ENCODE measurements around the gene XBP1.
"Not testable (repeated sequence)": the region's sequence is repeated elsewhere in the genome, so short reads cannot be mapped to it uniquely, and the experiment has no call there.

Gene XBP1

GRCh38 chr22:28810821-28811491, 10.6 kb upstream of the XBP1 start:
- TF ChIP-seq, protein P1, sequence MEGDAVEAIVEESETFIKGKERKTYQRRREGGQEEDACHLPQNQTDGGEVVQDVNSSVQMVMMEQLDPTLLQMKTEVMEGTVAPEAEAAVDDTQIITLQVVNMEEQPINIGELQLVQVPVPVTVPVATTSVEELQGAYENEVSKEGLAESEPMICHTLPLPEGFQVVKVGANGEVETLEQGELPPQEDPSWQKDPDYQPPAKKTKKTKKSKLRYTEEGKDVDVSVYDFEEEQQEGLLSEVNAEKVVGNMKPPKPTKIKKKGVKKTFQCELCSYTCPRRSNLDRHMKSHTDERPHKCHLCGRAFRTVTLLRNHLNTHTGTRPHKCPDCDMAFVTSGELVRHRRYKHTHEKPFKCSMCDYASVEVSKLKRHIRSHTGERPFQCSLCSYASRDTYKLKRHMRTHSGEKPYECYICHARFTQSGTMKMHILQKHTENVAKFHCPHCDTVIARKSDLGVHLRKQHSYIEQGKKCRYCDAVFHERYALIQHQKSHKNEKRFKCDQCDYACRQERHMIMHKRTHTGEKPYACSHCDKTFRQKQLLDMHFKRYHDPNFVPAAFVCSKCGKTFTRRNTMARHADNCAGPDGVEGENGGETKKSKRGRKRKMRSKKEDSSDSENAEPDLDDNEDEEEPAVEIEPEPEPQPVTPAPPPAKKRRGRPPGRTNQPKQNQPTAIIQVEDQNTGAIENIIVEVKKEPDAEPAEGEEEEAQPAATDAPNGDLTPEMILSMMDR (IDR thresholded peaks at IDR 0.05; ENCODE audit: low read depth, low read length, missing control alignments): no peak
- DNase-seq (ENCODE audit: extremely low read depth, low read depth): no peak
- H3K4me3 ChIP-seq (replicated peaks; ENCODE audit: low read depth, low read length): no peak overlapping the region

GRCh38 chr22:28808716-28809355, 8.5 kb upstream of the XBP1 start:
- TF ChIP-seq, protein P1 (IDR thresholded peaks at IDR 0.05; ENCODE audit: low read depth, low read length, missing control alignments): no peak
- H3K4me3 ChIP-seq (replicated peaks; ENCODE audit: low read depth, low read length): no peak overlapping the region
- no peak for DNase-seq (ENCODE audit: extremely low read depth, low read depth)

DNA sequence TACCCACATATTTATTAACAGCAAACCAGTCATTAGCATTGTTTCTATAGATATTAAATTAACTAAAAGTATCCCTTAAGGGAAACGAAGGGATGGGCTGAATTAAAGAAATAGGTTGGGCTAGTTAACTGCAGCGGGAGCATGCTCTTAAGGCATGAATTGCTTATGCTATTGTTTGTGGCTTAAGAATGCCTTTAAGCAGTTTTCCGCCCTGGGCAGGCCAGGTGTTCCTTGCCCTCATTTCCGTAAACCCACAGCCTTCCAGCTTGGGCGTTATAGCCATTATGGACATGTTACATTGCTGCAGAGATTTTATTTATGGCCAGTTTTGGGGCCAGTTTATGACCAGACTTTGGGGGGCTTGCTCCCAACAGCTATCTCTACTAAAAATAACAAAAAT, 5.1 kb upstream of the XBP1 start:
- DNase-seq (ENCODE audit: extremely low read depth, low read depth); H3K4me3 ChIP-seq (replicated peaks; ENCODE audit: low read depth, low read length): not testable (repeated sequence)

DNA sequence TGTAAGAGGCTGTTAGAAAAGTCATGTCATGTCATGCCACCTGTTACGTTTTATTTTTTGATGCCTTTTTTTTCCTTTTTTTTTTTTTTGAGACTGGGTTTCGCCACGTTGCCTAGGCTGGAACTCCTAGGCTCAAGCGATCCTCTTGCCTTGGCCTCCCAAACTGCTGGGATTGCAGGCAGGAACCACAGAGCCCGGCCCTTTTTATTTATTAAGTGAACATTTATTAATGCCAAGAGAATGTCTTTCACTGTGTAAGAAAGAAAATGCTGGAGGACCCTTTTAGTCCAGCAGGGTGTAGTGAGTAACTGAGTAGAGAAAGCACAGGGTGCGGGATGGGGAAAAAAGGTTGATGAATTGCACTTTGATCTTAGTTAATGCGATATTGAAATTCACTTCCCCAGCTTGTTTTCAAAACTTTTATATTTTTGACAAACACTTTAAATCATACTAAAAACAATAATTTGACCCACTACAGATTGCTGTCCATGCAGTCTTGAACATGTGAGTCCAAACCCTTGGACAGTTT, 2.3 kb upstream of the XBP1 start:
- no peak overlapping the region for H3K4me3 ChIP-seq (replicated peaks; ENCODE audit: low read depth, low read length)
- DNase-seq (ENCODE audit: extremely low read depth, low read depth): no peak
- TF ChIP-seq, protein P1 (IDR thresholded peaks at IDR 0.05; ENCODE audit: low read depth, low read length, missing control alignments): no peak

- peak overlapping the region; percentile 94 for H3K4me3 ChIP-seq (replicated peaks; ENCODE audit: low read depth, low read length)
These were observed 1.7 kb upstream of the XBP1 start for GRCh38 chr22:28801845-28802594.

DNA sequence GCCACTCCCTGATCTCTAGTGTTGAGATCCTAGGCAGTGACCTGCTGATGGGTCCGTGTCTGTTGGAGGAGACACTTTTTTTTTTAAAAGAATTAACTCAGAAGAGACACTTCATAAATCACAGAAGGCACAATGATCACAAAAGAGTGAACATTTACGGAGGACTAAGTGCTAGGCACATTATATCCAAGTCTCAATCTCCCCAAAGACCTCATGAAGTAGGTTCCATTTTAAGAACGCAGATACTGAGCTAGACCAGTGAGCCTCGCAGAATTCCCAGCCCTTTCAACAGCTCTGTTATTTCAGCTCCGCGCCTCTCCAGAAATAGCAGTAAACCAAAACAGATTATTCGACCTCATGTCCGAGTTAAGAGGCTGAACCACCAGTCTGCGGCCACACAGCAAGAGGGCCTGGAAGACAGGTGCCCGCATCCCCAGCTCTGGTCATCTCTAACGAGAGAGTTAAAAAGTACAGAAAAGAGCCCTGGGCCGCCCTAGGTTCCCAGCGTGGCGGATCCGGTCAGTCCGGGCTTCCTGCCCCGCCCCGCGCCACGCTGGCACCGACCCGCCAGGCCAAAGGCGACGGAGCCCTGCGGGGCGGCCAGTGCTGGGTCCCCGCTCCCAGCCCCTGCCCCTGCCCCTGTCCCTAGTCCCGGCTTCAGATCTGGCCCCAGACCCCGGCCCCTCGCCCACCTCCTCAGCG, 612 bp downstream of the XBP1 start:
- DNase-seq (ENCODE audit: extremely low read depth, low read depth): no peak
- TF ChIP-seq, protein P1 (IDR thresholded peaks at IDR 0.05; ENCODE audit: low read depth, low read length, missing control alignments): no peak
- peak overlapping the region; percentile 94 for H3K4me3 ChIP-seq (replicated peaks; ENCODE audit: low read depth, low read length)

More at GRCh38 chr22:28801845-28802594, 1.7 kb upstream of the XBP1 start:
- DNase-seq (ENCODE audit: extremely low read depth, low read depth): no peak
- TF ChIP-seq, protein P1 (IDR thresholded peaks at IDR 0.05; ENCODE audit: low read depth, low read length, missing control alignments): no peak

Measured in HFF-Myc (cell line).